ENCODE results near the gene FMO2.

Gene FMO2

DNA sequence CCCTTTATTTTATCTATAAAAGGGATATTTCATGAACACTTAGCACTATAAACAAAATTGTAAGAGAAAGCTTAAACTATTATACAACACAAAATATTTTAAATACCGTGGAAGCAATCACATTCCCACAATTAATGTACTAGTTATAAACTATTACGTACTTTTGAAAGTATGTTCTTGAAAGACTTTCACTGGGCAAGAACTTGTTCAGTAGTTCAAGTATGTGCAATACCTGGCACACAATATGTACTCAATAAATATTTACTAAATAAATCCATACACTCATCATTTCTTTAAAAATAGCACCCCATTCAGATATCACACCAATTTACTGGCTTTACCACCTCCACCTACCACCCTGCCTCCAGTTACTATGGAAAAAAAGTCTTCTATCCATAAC is 12.6 kb upstream of the FMO2 start:
- Histone ChIP-seq H3K27me3 (ENCODE audit: control insufficient read depth in 1 of 2, insufficient read depth in 1 of 2, low read length in 2 of 2) (no peaks in the 10 kb centered on the region), H3K9ac (ENCODE audit: low read length) (no peak overlapping the region), H2AK5ac (ENCODE audit: low read length, severe bottlenecking) (no peak overlapping the region), H3K9me3 (ENCODE audit: control insufficient read depth, low read length) (no peaks in the 10 kb centered on the region), H3K18ac (ENCODE audit: low read depth in 1 of 2, low read length in 2 of 2) (no peak overlapping the region), H2BK15ac (ENCODE audit: low read depth, poor library complexity, severe bottlenecking) (no peak overlapping the region), H3K23ac (ENCODE audit: low read length in 2 of 2) (no peak overlapping the region), H2BK5ac (ENCODE audit: low read depth, low read length, poor library complexity, severe bottlenecking) (no peak overlapping the region), H3K4me1 (ENCODE audit: control insufficient read depth, insufficient read depth, low read depth, low read length) (no peaks in the 10 kb centered on the region), H3K36me3 (ENCODE audit: control insufficient read depth in 1 of 2, insufficient read depth in 2 of 2, low read depth in 1 of 2, low read length in 2 of 2) (no peaks in the 10 kb centered on the region), H3K27ac (ENCODE audit: low read length, poor library complexity, severe bottlenecking) (no peak overlapping the region), H3K4me3 (ENCODE audit: insufficient read depth in 1 of 2, low read depth in 1 of 2, low read length in 2 of 2) (no peak overlapping the region), H4K8ac (ENCODE audit: low read length) (no peak overlapping the region), H4K91ac (ENCODE audit: low read length) (no peak overlapping the region), H3K4ac (ENCODE audit: low read depth in 1 of 2, low read length in 2 of 2) (no peak overlapping the region), H3K14ac (ENCODE audit: low read length in 2 of 2) (no peak overlapping the region), H2BK12ac (ENCODE audit: low read length in 2 of 2) (no peak overlapping the region), H3K4me2 (ENCODE audit: low read length, poor library complexity, severe bottlenecking) (no peak overlapping the region), H2AFZ (ENCODE audit: low read depth, low read length) (no peak overlapping the region), H2BK120ac (ENCODE audit: low read depth, low read length) (no peak overlapping the region), H3K79me1 (replicated peaks; ENCODE audit: low read length, poor library complexity, severe bottlenecking) (no peaks in the 10 kb centered on the region)
- WGBS, result 100% methylated on average over 1 of the region's 2 CpGs
- no peak for DNase-seq

- no peak overlapping the region for H3K4me2 ChIP-seq (ENCODE audit: low read length, poor library complexity, severe bottlenecking)
- no peaks in the 10 kb centered on the region for H3K4me1 ChIP-seq (ENCODE audit: control insufficient read depth, insufficient read depth, low read depth, low read length)
- no peak overlapping the region for H2AFZ ChIP-seq (ENCODE audit: low read depth, low read length)
- no peak for DNase-seq
- H3K9me3 ChIP-seq (ENCODE audit: control insufficient read depth, low read length), result no peaks in the 10 kb centered on the region
- no peak overlapping the region for H2BK120ac ChIP-seq (ENCODE audit: low read depth, low read length)
- no peak overlapping the region for H3K14ac ChIP-seq (ENCODE audit: low read length in 2 of 2)
- H3K4ac ChIP-seq (ENCODE audit: low read depth in 1 of 2, low read length in 2 of 2), result no peak overlapping the region
- no peak overlapping the region for H4K91ac ChIP-seq (ENCODE audit: low read length)
- no peak overlapping the region for H3K18ac ChIP-seq (ENCODE audit: low read depth in 1 of 2, low read length in 2 of 2)
- no peak overlapping the region for H2BK15ac ChIP-seq (ENCODE audit: low read depth, poor library complexity, severe bottlenecking)
- no peaks in the 10 kb centered on the region for H3K27me3 ChIP-seq (ENCODE audit: control insufficient read depth in 1 of 2, insufficient read depth in 1 of 2, low read length in 2 of 2)
- H3K4me3 ChIP-seq (ENCODE audit: insufficient read depth in 1 of 2, low read depth in 1 of 2, low read length in 2 of 2), result no peak overlapping the region
- no CpG with 5 or more reads among the region's 1 CpG for WGBS
- no peak overlapping the region for H2BK12ac ChIP-seq (ENCODE audit: low read length in 2 of 2)
- H3K27ac ChIP-seq (ENCODE audit: low read length, poor library complexity, severe bottlenecking), result no peak overlapping the region
- H3K9ac ChIP-seq (ENCODE audit: low read length), result no peak overlapping the region
- no peaks in the 10 kb centered on the region for H3K36me3 ChIP-seq (ENCODE audit: control insufficient read depth in 1 of 2, insufficient read depth in 2 of 2, low read depth in 1 of 2, low read length in 2 of 2)
- H2BK5ac ChIP-seq (ENCODE audit: low read depth, low read length, poor library complexity, severe bottlenecking), result no peak overlapping the region
- H4K8ac ChIP-seq (ENCODE audit: low read length), result no peak overlapping the region
- H2AK5ac ChIP-seq (ENCODE audit: low read length, severe bottlenecking), result no peak overlapping the region
- no peak overlapping the region for H3K23ac ChIP-seq (ENCODE audit: low read length in 2 of 2)
- H3K79me1 ChIP-seq (replicated peaks; ENCODE audit: low read length, poor library complexity, severe bottlenecking), result no peaks in the 10 kb centered on the region
Observed at GRCh38 chr1:171173069-171173468, 12.0 kb upstream of the FMO2 start.

DNA sequence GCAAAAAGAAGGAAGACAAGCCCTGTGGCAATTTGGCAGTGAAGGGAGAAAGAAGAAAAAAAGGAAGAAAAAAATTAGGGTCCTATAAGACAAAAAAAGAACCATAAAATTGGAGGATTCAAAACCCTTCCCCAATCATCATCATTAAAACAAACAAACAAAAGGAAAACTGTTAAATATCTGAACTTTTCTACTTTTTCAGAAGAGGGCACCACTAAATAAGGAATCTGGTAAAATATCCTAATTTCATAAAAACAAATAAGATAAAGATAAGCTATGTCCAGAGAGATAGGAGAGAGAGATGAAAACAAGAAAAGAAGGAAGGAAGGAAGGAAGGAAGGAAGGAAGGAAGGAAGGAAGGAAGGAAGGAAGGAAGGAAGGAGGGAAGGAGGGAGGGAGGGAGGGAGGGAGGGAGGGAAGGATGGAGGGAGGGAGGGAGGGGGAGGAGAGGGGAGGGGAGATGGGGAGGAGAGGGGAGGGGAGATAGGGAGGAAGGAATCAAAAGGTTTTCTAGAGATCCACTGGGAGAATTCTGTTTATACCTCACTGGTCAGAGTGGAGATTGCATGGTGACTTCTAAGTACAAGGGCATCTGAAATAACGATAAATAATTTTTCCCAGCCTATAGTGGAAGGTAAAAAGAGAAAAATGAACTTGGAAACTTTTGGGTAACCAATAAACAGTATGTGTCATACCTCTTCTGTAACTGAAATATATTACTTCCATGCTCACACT is 10.4 kb upstream of the FMO2 start:
- Histone ChIP-seq H3K14ac (ENCODE audit: low read length in 2 of 2) (no peak overlapping the region), H3K9ac (ENCODE audit: low read length) (no peak overlapping the region), H3K9me3 (ENCODE audit: control insufficient read depth, low read length) (no peaks in the 10 kb centered on the region), H2BK12ac (ENCODE audit: low read length in 2 of 2) (no peak overlapping the region), H3K18ac (ENCODE audit: low read depth in 1 of 2, low read length in 2 of 2) (no peak overlapping the region), H2AK5ac (ENCODE audit: low read length, severe bottlenecking) (no peak overlapping the region), H2BK15ac (ENCODE audit: low read depth, poor library complexity, severe bottlenecking) (no peak overlapping the region), H3K4me3 (ENCODE audit: insufficient read depth in 1 of 2, low read depth in 1 of 2, low read length in 2 of 2) (no peak overlapping the region), H4K8ac (ENCODE audit: low read length) (no peak overlapping the region), H2AFZ (ENCODE audit: low read depth, low read length) (no peak overlapping the region), H3K36me3 (ENCODE audit: control insufficient read depth in 1 of 2, insufficient read depth in 2 of 2, low read depth in 1 of 2, low read length in 2 of 2) (no peaks in the 10 kb centered on the region), H4K91ac (ENCODE audit: low read length) (no peak overlapping the region), H3K4me2 (ENCODE audit: low read length, poor library complexity, severe bottlenecking) (no peak overlapping the region), H3K79me1 (replicated peaks; ENCODE audit: low read length, poor library complexity, severe bottlenecking) (no peaks in the 10 kb centered on the region), H2BK120ac (ENCODE audit: low read depth, low read length) (no peak overlapping the region), H3K4me1 (ENCODE audit: control insufficient read depth, insufficient read depth, low read depth, low read length) (no peaks in the 10 kb centered on the region), H3K27ac (ENCODE audit: low read length, poor library complexity, severe bottlenecking) (no peak overlapping the region), H3K4ac (ENCODE audit: low read depth in 1 of 2, low read length in 2 of 2) (no peak overlapping the region), H3K23ac (ENCODE audit: low read length in 2 of 2) (no peak overlapping the region), H3K27me3 (ENCODE audit: control insufficient read depth in 1 of 2, insufficient read depth in 1 of 2, low read length in 2 of 2) (no peaks in the 10 kb centered on the region), H2BK5ac (ENCODE audit: low read depth, low read length, poor library complexity, severe bottlenecking) (no peak overlapping the region)
- WGBS, result no CpG with 5 or more reads among the region's 1 CpG
- no peak for DNase-seq

DNA sequence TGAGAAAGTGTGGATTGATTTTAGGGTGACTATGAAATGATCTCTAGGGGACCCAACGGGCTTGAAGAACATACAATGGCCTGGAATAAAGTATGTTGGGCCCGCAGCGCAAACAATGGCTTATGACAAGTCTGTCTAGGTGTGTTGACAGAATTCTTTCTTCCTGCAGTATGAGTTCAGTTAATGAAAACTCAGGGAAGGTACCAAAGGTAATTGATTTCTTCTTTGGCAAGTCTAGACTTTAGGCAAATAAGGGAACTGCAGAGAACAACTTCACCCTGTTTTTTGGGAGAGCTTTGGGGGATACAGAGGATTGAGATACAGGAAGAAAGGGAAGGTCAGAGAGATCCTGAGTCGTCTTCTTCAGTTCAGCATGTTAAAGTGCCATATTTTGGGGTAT is 7.8 kb upstream of the FMO2 start:
- WGBS, result 83% methylated on average over 3 of the region's 4 CpGs
- no peak overlapping the region for H3K18ac ChIP-seq (ENCODE audit: low read depth in 1 of 2, low read length in 2 of 2)
- no peak overlapping the region for H2BK5ac ChIP-seq (ENCODE audit: low read depth, low read length, poor library complexity, severe bottlenecking)
- DNase-seq, result no peak
- no peak overlapping the region for H2AK5ac ChIP-seq (ENCODE audit: low read length, severe bottlenecking)
- H3K36me3 ChIP-seq (ENCODE audit: control insufficient read depth in 1 of 2, insufficient read depth in 2 of 2, low read depth in 1 of 2, low read length in 2 of 2), result no peaks in the 10 kb centered on the region
- no peak overlapping the region for H2BK12ac ChIP-seq (ENCODE audit: low read length in 2 of 2)
- H4K91ac ChIP-seq (ENCODE audit: low read length), result no peak overlapping the region
- H3K27me3 ChIP-seq (ENCODE audit: control insufficient read depth in 1 of 2, insufficient read depth in 1 of 2, low read length in 2 of 2), result no peaks in the 10 kb centered on the region
- H3K23ac ChIP-seq (ENCODE audit: low read length in 2 of 2), result no peak overlapping the region
- no peak overlapping the region for H2AFZ ChIP-seq (ENCODE audit: low read depth, low read length)
- no peaks in the 10 kb centered on the region for H3K9me3 ChIP-seq (ENCODE audit: control insufficient read depth, low read length)
- no peaks in the 10 kb centered on the region for H3K79me1 ChIP-seq (replicated peaks; ENCODE audit: low read length, poor library complexity, severe bottlenecking)
- no peak overlapping the region for H2BK15ac ChIP-seq (ENCODE audit: low read depth, poor library complexity, severe bottlenecking)
- H3K4me1 ChIP-seq (ENCODE audit: control insufficient read depth, insufficient read depth, low read depth, low read length), result no peaks in the 10 kb centered on the region
- no peak overlapping the region for H4K8ac ChIP-seq (ENCODE audit: low read length)
- H3K14ac ChIP-seq (ENCODE audit: low read length in 2 of 2), result no peak overlapping the region
- no peak overlapping the region for H3K9ac ChIP-seq (ENCODE audit: low read length)
- H3K4me3 ChIP-seq (ENCODE audit: insufficient read depth in 1 of 2, low read depth in 1 of 2, low read length in 2 of 2), result no peak overlapping the region
- no peak overlapping the region for H3K27ac ChIP-seq (ENCODE audit: low read length, poor library complexity, severe bottlenecking)
- H3K4ac ChIP-seq (ENCODE audit: low read depth in 1 of 2, low read length in 2 of 2), result no peak overlapping the region
- H3K4me2 ChIP-seq (ENCODE audit: low read length, poor library complexity, severe bottlenecking), result no peak overlapping the region
- H2BK120ac ChIP-seq (ENCODE audit: low read depth, low read length), result no peak overlapping the region

Measured in mesenchymal stem cell (in vitro differentiated cells and primary cell).